SK-N-SH treated with all-trans-retinoic acid at 6 μM for 48 hours (cell line): ENCODE results near the gene LRCH3.

Source experiments
- ATAC-seq: fragments of 200-7000 bp; cut with Tn5 transposase; 3 replicates; pipeline ENCODE4 v1.9.1; 2020; ENCODE audit warnings: mild to moderate bottlenecking, moderate library complexity
- ARNTL ChIP-seq: fragments of 450-650 bp; formaldehyde crosslinking; IDR thresholded peaks from 2 replicates; pipeline ENCODE4 v1.5.0; 2020; ENCODE audit warnings: low read depth, mild to moderate bottlenecking, moderate library complexity, borderline replicate concordance
- BACH2 ChIP-seq: fragments of 250-450 bp; sonication (Bioruptor Pico); IDR thresholded peaks from 2 replicates; pipeline ENCODE4 v1.9.0; 2021; ENCODE audit warnings: mild to moderate bottlenecking, borderline replicate concordance
- CREB5 ChIP-seq: fragments of 250-450 bp; sonication (Bioruptor Pico); IDR thresholded peaks from 2 replicates; pipeline ENCODE4 v1.5.1; 2020; ENCODE audit warnings: low read depth, mild to moderate bottlenecking, moderate library complexity
- CSDC2 ChIP-seq: fragments of 250-450 bp; sonication (Bioruptor Pico); IDR thresholded peaks from 2 replicates; pipeline ENCODE4 v1.5.0; 2020; ENCODE audit warnings: mild to moderate bottlenecking, moderate library complexity
- ESRRG ChIP-seq: fragments of 250-450 bp; sonication (Bioruptor Pico); IDR thresholded peaks from 2 replicates; pipeline ENCODE4 v1.6.1; 2021; ENCODE audit warnings: mild to moderate bottlenecking
- OSR1 ChIP-seq: fragments of 250-450 bp; sonication (Bioruptor Pico); IDR thresholded peaks from 2 replicates; pipeline ENCODE4 v1.8.0; 2022; ENCODE audit warnings: moderate library complexity, mild to moderate bottlenecking, inconsistent platforms
- PATZ1 ChIP-seq: fragments of 250-450 bp; sonication (Bioruptor Pico); IDR thresholded peaks from 2 replicates; pipeline ENCODE4 v1.8.0; 2020; ENCODE audit warnings: mild to moderate bottlenecking, moderate library complexity, borderline replicate concordance
- PPARA ChIP-seq: fragments of 250-450 bp; sonication (Bioruptor Pico); IDR thresholded peaks from 2 replicates; pipeline ENCODE4 v1.5.0; 2020; ENCODE audit warnings: mild to moderate bottlenecking, borderline replicate concordance
- RARB ChIP-seq: fragments of 250-450 bp; sonication (Bioruptor Pico); IDR thresholded peaks from 2 replicates; pipeline ENCODE4 v1.8.0; 2021; ENCODE audit warnings: mild to moderate bottlenecking, moderate library complexity
- SNAI2 ChIP-seq: fragments of 250-450 bp; sonication (Bioruptor Pico); IDR thresholded peaks from 2 replicates; pipeline ENCODE4 v1.5.0; 2020; ENCODE audit warnings: mild to moderate bottlenecking, moderate library complexity
- TCF4 ChIP-seq: fragments of 250-450 bp; sonication (Bioruptor Pico); IDR thresholded peaks from 2 replicates; pipeline ENCODE4 v1.8.0; 2021; ENCODE audit warnings: mild to moderate bottlenecking, moderate library complexity, borderline replicate concordance
- TOX ChIP-seq: fragments of 250-450 bp; sonication (Bioruptor Pico); IDR thresholded peaks from 2 replicates; pipeline ENCODE4 v1.8.0; 2021; ENCODE audit warnings: mild to moderate bottlenecking, moderate library complexity, borderline replicate concordance
- ZC3H10 ChIP-seq: fragments of 250-450 bp; sonication (Bioruptor Pico); IDR thresholded peaks from 2 replicates; pipeline ENCODE4 v1.5.1; 2021; ENCODE audit warnings: mild to moderate bottlenecking, moderate library complexity
- ZFP3 ChIP-seq: fragments of 250-450 bp; sonication (Bioruptor Pico); IDR thresholded peaks from 2 replicates; pipeline ENCODE4 v1.5.0; 2020; ENCODE audit warnings: mild to moderate bottlenecking, moderate library complexity
- ZFP30 ChIP-seq: fragments of 450-650 bp; formaldehyde crosslinking; IDR thresholded peaks from 2 replicates; pipeline ENCODE4 v1.5.0; 2022; ENCODE audit warnings: mild to moderate bottlenecking, moderate library complexity
- ZNF565 ChIP-seq: fragments of 450-650 bp; formaldehyde crosslinking; conservative IDR thresholded peaks from 2 replicates; pipeline ENCODE4 v1.5.0; 2020; ENCODE audit warnings: low read depth, mild to moderate bottlenecking, moderate library complexity
- ZNF70 ChIP-seq: fragments of 450-650 bp; formaldehyde crosslinking; IDR thresholded peaks from 2 replicates; pipeline ENCODE4 v1.5.0; 2020; ENCODE audit warnings: mild to moderate bottlenecking, moderate library complexity
- TF ChIP-seq, protein P1 (sequence below): fragments of 250-450 bp; sonication (Bioruptor Pico); IDR thresholded peaks from 2 replicates; pipeline ENCODE4 v1.5.1; 2021; ENCODE audit warnings: mild to moderate bottlenecking, moderate library complexity
- TF ChIP-seq, protein P2 (sequence below): fragments of 250-450 bp; sonication (Bioruptor Pico); IDR thresholded peaks from 2 replicates; pipeline ENCODE4 v1.5.0; 2020; ENCODE audit warnings: mild to moderate bottlenecking, moderate library complexity

The LRCH3 gene

DNA sequence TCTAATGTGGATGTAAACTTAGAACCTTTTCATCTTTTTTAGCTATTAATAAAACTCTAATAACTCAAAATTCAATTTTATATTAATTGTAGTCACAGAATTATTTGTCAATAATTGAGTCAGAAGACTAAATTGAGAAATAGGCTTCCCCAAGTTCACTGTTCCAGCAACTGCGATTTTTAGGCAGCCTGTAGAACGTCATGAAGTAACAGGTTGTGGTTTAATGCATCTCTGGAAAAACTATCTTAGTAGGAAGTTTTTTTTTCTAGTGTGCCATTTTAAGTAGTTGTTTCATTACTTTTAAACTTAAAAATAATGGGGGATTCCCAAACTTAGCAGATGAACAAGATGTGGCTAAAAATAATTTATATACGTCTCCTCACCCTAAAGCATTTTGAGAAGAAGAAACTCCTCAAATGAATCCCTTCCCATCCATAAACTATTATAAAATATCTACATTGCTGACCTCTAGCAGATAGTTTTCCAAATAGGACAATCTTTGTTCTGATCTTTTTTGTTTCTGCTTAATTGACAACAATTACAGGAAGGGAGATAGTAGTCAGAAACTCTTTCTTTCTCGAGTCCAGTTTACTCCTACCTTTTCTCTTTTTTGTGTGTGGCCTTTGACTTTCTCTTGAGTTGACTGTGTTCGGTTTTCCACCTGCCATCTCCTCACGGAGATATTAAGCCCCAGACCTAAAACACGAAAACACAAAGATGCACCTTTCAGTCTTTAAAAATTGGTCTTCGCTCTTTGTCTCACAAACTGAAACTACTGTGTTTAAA, 43.1 kb downstream of the LRCH3 start:
- TF ChIP-seq ZC3H10 (CRISPR knock-in tag) (no peak), ESRRG (no peak), ZFP3 (CRISPR knock-in tag) (no peak), ZNF70 (CRISPR knock-in tag) (no peak), ZFP30 (CRISPR knock-in tag) (no peak), TCF4 (CRISPR knock-in tag) (no peak)
- no peak for ATAC-seq

GRCh38 chr3:197835509-197835908, 44.5 kb downstream of the LRCH3 start:
- no peak for ATAC-seq
- TF ChIP-seq ZNF70 (CRISPR knock-in tag) (no peak), CSDC2 (no peak), RARB (no peak), ARNTL (CRISPR knock-in tag) (no peak), PPARA (no peak), TCF4 (CRISPR knock-in tag) (no peak), OSR1 (no peak), SNAI2 (no peak), ZNF565 (CRISPR knock-in tag) (no peak), TOX (CRISPR knock-in tag) (no peak), ZC3H10 (CRISPR knock-in tag) (no peak), PATZ1 (CRISPR knock-in tag) (no peak), ZFP30 (CRISPR knock-in tag) (no peak), BACH2 (CRISPR knock-in tag) (no peak)
- TF ChIP-seq, protein P1, sequence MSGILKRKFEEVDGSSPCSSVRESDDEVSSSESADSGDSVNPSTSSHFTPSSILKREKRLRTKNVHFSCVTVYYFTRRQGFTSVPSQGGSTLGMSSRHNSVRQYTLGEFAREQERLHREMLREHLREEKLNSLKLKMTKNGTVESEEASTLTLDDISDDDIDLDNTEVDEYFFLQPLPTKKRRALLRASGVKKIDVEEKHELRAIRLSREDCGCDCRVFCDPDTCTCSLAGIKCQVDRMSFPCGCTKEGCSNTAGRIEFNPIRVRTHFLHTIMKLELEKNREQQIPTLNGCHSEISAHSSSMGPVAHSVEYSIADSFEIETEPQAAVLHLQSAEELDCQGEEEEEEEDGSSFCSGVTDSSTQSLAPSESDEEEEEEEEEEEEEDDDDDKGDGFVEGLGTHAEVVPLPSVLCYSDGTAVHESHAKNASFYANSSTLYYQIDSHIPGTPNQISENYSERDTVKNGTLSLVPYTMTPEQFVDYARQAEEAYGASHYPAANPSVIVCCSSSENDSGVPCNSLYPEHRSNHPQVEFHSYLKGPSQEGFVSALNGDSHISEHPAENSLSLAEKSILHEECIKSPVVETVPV (CRISPR knock-in tag), result no peak

GRCh38 chr3:197836244-197836643, 45.2 kb downstream of the LRCH3 start:
- ATAC-seq, result no peak

More at GRCh38 chr3:197836244-197836643, 45.2 kb downstream of the LRCH3 start:
- TF ChIP-seq ESRRG (no peak), TCF4 (CRISPR knock-in tag) (no peak), CREB5 (CRISPR knock-in tag) (no peak), SNAI2 (no peak), ZNF70 (CRISPR knock-in tag) (no peak), PATZ1 (CRISPR knock-in tag) (no peak), ZC3H10 (CRISPR knock-in tag) (no peak), CSDC2 (no peak), BACH2 (CRISPR knock-in tag) (no peak), ARNTL (CRISPR knock-in tag) (no peak), TOX (CRISPR knock-in tag) (no peak), OSR1 (no peak)
- TF ChIP-seq, protein P1 (CRISPR knock-in tag), result no peak
- TF ChIP-seq, protein P2, sequence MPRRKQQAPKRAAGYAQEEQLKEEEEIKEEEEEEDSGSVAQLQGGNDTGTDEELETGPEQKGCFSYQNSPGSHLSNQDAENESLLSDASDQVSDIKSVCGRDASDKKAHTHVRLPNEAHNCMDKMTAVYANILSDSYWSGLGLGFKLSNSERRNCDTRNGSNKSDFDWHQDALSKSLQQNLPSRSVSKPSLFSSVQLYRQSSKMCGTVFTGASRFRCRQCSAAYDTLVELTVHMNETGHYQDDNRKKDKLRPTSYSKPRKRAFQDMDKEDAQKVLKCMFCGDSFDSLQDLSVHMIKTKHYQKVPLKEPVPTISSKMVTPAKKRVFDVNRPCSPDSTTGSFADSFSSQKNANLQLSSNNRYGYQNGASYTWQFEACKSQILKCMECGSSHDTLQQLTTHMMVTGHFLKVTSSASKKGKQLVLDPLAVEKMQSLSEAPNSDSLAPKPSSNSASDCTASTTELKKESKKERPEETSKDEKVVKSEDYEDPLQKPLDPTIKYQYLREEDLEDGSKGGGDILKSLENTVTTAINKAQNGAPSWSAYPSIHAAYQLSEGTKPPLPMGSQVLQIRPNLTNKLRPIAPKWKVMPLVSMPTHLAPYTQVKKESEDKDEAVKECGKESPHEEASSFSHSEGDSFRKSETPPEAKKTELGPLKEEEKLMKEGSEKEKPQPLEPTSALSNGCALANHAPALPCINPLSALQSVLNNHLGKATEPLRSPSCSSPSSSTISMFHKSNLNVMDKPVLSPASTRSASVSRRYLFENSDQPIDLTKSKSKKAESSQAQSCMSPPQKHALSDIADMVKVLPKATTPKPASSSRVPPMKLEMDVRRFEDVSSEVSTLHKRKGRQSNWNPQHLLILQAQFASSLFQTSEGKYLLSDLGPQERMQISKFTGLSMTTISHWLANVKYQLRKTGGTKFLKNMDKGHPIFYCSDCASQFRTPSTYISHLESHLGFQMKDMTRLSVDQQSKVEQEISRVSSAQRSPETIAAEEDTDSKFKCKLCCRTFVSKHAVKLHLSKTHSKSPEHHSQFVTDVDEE (CRISPR knock-in tag), result no peak
